HG03175 (cell line): ENCODE measurements around the gene SH3PXD2B.

Source experiments
- ATAC-seq: cut with Tn5 transposase; IDR thresholded peaks from one replicate; pipeline ENCODE4 v1.9.1; 2021; ENCODE audit warnings: mild to moderate bottlenecking, moderate library complexity; ENCODE audit not compliant: unreplicated experiment

SH3PXD2B gene

GRCh38 chr5:172280929-172281328 lies 173.4 kb downstream of the SH3PXD2B start:
- ATAC-seq, result no peak

GRCh38 chr5:172280317-172280716 lies 174.0 kb downstream of the SH3PXD2B start:
- no peak for ATAC-seq

GRCh38 chr5:172278356-172278755 lies 176.0 kb downstream of the SH3PXD2B start:
- no peak for ATAC-seq

- no peak for ATAC-seq
These were observed 178.1 kb downstream of the SH3PXD2B start for GRCh38 chr5:172276214-172276613.
